Naive thymus-derived CD8-positive, alpha-beta T cell (primary cell): Measurements from ENCODE around the gene THEMIS. TPM values are rescaled to one million over a fixed set of nuclear protein-coding genes. Genes with fewer than 3 reads are reported as not detected.
"Not testable (repeated sequence)": the region's sequence is repeated elsewhere in the genome, so short reads cannot be mapped to it uniquely, and the experiment has no call there.

ENCODE experiments used
- ATAC-seq, 2 donors: fragments of 150-1000 bp; cut with Tn5 transposase in 1 of 2; sonication (Bioruptor Pico), chemical (Tn5 transposase) in 1 of 2; 1 replicate in 1 of 2; 2 replicates in 1 of 2; pipeline ENCODE4 v1.10.0; 2021; ENCODE audit warnings: mild to moderate bottlenecking in 2 of 2, moderate library complexity in 2 of 2
- POLR2A ChIA-PET: fragments of 350-600 bp; sonication (Branson Sonifier 250); formaldehyde crosslinking; loops from one replicate; lab custom pipeline; 2021; ENCODE audit warnings: antibody characterized with exemption; lab: Charles Lee
- DNase-seq, 10 donors: peaks; one replicate each; pipeline versions ENCODE4 v3.0.0 to v3.0.0-alpha.2; 2020 to 2022
- H3K27ac Mint-ChIP-seq, 10 donors: one replicate each; pipeline ENCODE4 v1.8.0; 2020 to 2022; ENCODE audit warnings: mild to moderate bottlenecking in 10 of 10, mixed read lengths in 10 of 10, moderate library complexity in 4 of 10, inconsistent platforms in 1 of 10
- H3K27me3 Mint-ChIP-seq, 5 donors: one replicate each; pipeline ENCODE4 v1.8.0; 2021 to 2022; ENCODE audit warnings: mixed read lengths in 5 of 5
- H3K36me3 Mint-ChIP-seq, 3 donors: one replicate each; pipeline ENCODE4 v1.8.0; 2020 to 2022; ENCODE audit warnings: mixed read lengths in 3 of 3, mild to moderate bottlenecking in 2 of 3, inconsistent platforms in 1 of 3
- H3K4me1 Mint-ChIP-seq, 4 donors: one replicate each; pipeline ENCODE4 v1.8.0; 2021 to 2022; ENCODE audit warnings: mixed read lengths in 4 of 4
- H3K4me3 Mint-ChIP-seq, 10 donors: one replicate each; pipeline ENCODE4 v1.8.0; 2020 to 2022; ENCODE audit warnings: mild to moderate bottlenecking in 10 of 10, mixed read lengths in 10 of 10, moderate library complexity in 6 of 10, inconsistent platforms in 1 of 10
- H3K9me3 Mint-ChIP-seq, 9 donors: one replicate each; pipeline ENCODE4 v1.8.0; 2020 to 2022; ENCODE audit warnings: mixed read lengths in 9 of 9, mild to moderate bottlenecking in 3 of 9, inconsistent platforms in 1 of 9, moderate library complexity in 1 of 9
- polyA plus RNA-seq, 3 donors: library from polyadenylated mRNA; unstranded; fragments of 300-500 nt; fragmentation: Illumina TruSeq; gene quantifications; one replicate each; pipeline ENCODE4 v1.2.3, GENCODE V29; 2021
- total RNA-seq, 8 experiments: library from RNA in 2 of 8; stranded (reverse) in 2 of 8; gene quantifications; one replicate each; pipeline ENCODE4 v1.2.3 and lab custom pipeline; 2021 to 2026

THEMIS gene
- total and polyA plus RNA-seq, 5 experiments from 2014 or later = 128 to 212 (median 168) TPM

GRCh38 chr6:127933852-127934840 is 33.3 kb upstream of the THEMIS start:
- H3K27ac Mint-ChIP-seq = peak overlapping the region; percentile 89 to 96 (median 94)
- DNase-seq (peak in 9 of 10 donors; percentile 31 to 88 (median 62)), ATAC-seq (peak; percentile 95)
- peaks cover 24 to 59% (median 56%) of the 10 kb centered on the region in 4 donors for H3K4me1 Mint-ChIP-seq
- POLR2A ChIA-PET = interaction anchor here (0.6 to 10.9 kb wide), 21 partner anchors 8 to 147 kb away, joined by 3 to 102 read pairs (median 5); partner anchors contain the start of gene THEMIS
- peaks cover 0 to 16% (median 4%) of the 10 kb centered on the region in 9 donors for H3K9me3 Mint-ChIP-seq
- peaks cover 0 to 13% (median 2%) of the 10 kb centered on the region in 3 donors for H3K36me3 Mint-ChIP-seq
- H3K4me3 Mint-ChIP-seq = peak overlapping the region; percentile 57 to 82 (median 73)
- no peaks in the 10 kb centered on the region for H3K27me3 Mint-ChIP-seq

GRCh38 chr6:127933137-127933536 is 32.3 kb upstream of the THEMIS start:
- POLR2A ChIA-PET = interaction anchor here (1.0 to 1.2 kb wide), 5 partner anchors 14 to 64 kb away, joined by 3 to 5 read pairs (median 3); no protein-coding TSS in a partner anchor
- H3K4me1 Mint-ChIP-seq = peaks cover 20 to 54% (median 46%) of the 10 kb centered on the region in 4 donors
- DNase-seq = no peak
- peaks cover 0 to 25% (median 11%) of the 10 kb centered on the region in 9 donors for H3K9me3 Mint-ChIP-seq
- peak overlapping the region in 7 of 10 donors; percentile 41 to 78 (median 58) for H3K4me3 Mint-ChIP-seq
- no peaks in the 10 kb centered on the region for H3K27me3 Mint-ChIP-seq
- peaks cover 2 to 20% (median 4%) of the 10 kb centered on the region in 3 donors for H3K36me3 Mint-ChIP-seq
- H3K27ac Mint-ChIP-seq = peak overlapping the region; percentile 79 to 95 (median 92)
- no peak for ATAC-seq

- ATAC-seq (no peak), DNase-seq (no peak)
- Mint-ChIP-seq H3K4me3 (peak overlapping the region in 6 of 10 donors; percentile 22 to 78 (median 43)), H3K36me3 (peaks cover 2 to 21% (median 6%) of the 10 kb centered on the region in 3 donors), H3K27ac (peak overlapping the region; percentile 74 to 95 (median 92)), H3K9me3 (peaks cover 0 to 29% (median 12%) of the 10 kb centered on the region in 9 donors), H3K27me3 (no peaks in the 10 kb centered on the region), H3K4me1 (peaks cover 18 to 49% (median 42%) of the 10 kb centered on the region in 4 donors)
- POLR2A ChIA-PET = interaction anchor here (1.0 to 1.2 kb wide), 5 partner anchors 14 to 64 kb away, joined by 3 to 5 read pairs (median 3); no protein-coding TSS in a partner anchor
These were observed 31.9 kb upstream of the THEMIS start for GRCh38 chr6:127932708-127933107.

- not testable (repeated sequence) for H3K27ac Mint-ChIP-seq, H3K27me3 Mint-ChIP-seq, DNase-seq, ATAC-seq
- peaks cover 2 to 31% (median 28%) of the 10 kb centered on the region in 3 donors for H3K36me3 Mint-ChIP-seq
- H3K4me1 Mint-ChIP-seq = peaks cover 31 to 51% (median 39%) of the 10 kb centered on the region in 4 donors
- POLR2A ChIA-PET = interaction anchor here (1.0 to 1.5 kb wide), 5 partner anchors 8 to 28 kb away, joined by 3 to 5 read pairs (median 3); partner anchors contain the start of gene THEMIS
- H3K9me3 Mint-ChIP-seq = peaks cover 0 to 37% (median 26%) of the 10 kb centered on the region in 9 donors
- peak overlapping the region in 1 of 10 donors; percentile 24 for H3K4me3 Mint-ChIP-seq
These were observed 25.6 kb upstream of the THEMIS start for GRCh38 chr6:127926441-127926840.

GRCh38 chr6:127924440-127924839 is 23.6 kb upstream of the THEMIS start:
- Mint-ChIP-seq H3K27me3 (no peaks in the 10 kb centered on the region), H3K4me3 (peak overlapping the region in 8 of 10 donors; percentile 2 to 39 (median 16)), H3K4me1 (peaks cover 33 to 71% (median 57%) of the 10 kb centered on the region in 4 donors), H3K9me3 (peaks cover 0 to 34% (median 22%) of the 10 kb centered on the region in 9 donors), H3K27ac (peak overlapping the region in 4 of 10 donors; percentile 9 to 88 (median 54)), H3K36me3 (peaks cover 0 to 28% (median 27%) of the 10 kb centered on the region in 3 donors)
- ATAC-seq (no peak), DNase-seq (no peak)
- POLR2A ChIA-PET = interaction anchor here (0.6 to 1.2 kb wide), 2 partner anchors 12 to 17 kb away, joined by 3 to 5 read pairs; no protein-coding TSS in a partner anchor

GRCh38 chr6:127924031-127924430 is 23.2 kb upstream of the THEMIS start:
- DNase-seq (no peak), ATAC-seq (no peak)
- POLR2A ChIA-PET = interaction anchor here (0.6 to 1.2 kb wide), 2 partner anchors 12 to 17 kb away, joined by 3 to 5 read pairs; no protein-coding TSS in a partner anchor
- Mint-ChIP-seq H3K4me3 (peak overlapping the region in 6 of 10 donors; percentile 3 to 26 (median 12)), H3K9me3 (peaks cover 0 to 30% (median 20%) of the 10 kb centered on the region in 9 donors), H3K36me3 (peaks cover 0 to 28% (median 25%) of the 10 kb centered on the region in 3 donors), H3K4me1 (peaks cover 37 to 75% (median 61%) of the 10 kb centered on the region in 4 donors), H3K27ac (peak overlapping the region in 6 of 10 donors; percentile 4 to 92 (median 54)), H3K27me3 (no peaks in the 10 kb centered on the region)

- Mint-ChIP-seq H3K4me1 (peaks cover 40 to 75% (median 69%) of the 10 kb centered on the region in 4 donors), H3K36me3 (peaks cover 0 to 24% (median 18%) of the 10 kb centered on the region in 3 donors), H3K9me3 (peaks cover 0 to 23% (median 15%) of the 10 kb centered on the region in 9 donors), H3K4me3 (peak overlapping the region; percentile 27 to 84 (median 77)), H3K27me3 (no peaks in the 10 kb centered on the region), H3K27ac (peak overlapping the region; percentile 62 to 92 (median 84))
- DNase-seq = peak in 4 of 10 donors; percentile 17 to 51 (median 32)
- peak; percentile 41 to 54 for ATAC-seq
- POLR2A ChIA-PET = interaction anchor here (1.1 to 1.7 kb wide), 2 partner anchors 11 to 56 kb away, joined by 3 to 5 read pairs; no protein-coding TSS in a partner anchor
These were observed 22.3 kb upstream of the THEMIS start for GRCh38 chr6:127923135-127923534.

GRCh38 chr6:127921982-127922381 is 21.1 kb upstream of the THEMIS start:
- Mint-ChIP-seq H3K27ac (peak overlapping the region; percentile 77 to 92 (median 88)), H3K36me3 (peaks cover 0 to 17% (median 10%) of the 10 kb centered on the region in 3 donors), H3K4me3 (peak overlapping the region; percentile 60 to 88 (median 77)), H3K27me3 (no peaks in the 10 kb centered on the region), H3K4me1 (peaks cover 41 to 81% (median 69%) of the 10 kb centered on the region in 4 donors), H3K9me3 (peaks cover 0 to 15% (median 10%) of the 10 kb centered on the region in 9 donors)
- ATAC-seq (no peak), DNase-seq (no peak)
- POLR2A ChIA-PET = interaction anchor here (0.6 to 1.7 kb wide), 6 partner anchors 12 to 63 kb away, joined by 3 to 5 read pairs (median 3); no protein-coding TSS in a partner anchor

- H3K36me3 Mint-ChIP-seq = peaks cover 0 to 15% (median 10%) of the 10 kb centered on the region in 3 donors
- peaks cover 43 to 90% (median 76%) of the 10 kb centered on the region in 4 donors for H3K4me1 Mint-ChIP-seq
- H3K27ac Mint-ChIP-seq = peak overlapping the region in 9 of 10 donors; percentile 48 to 98 (median 83)
- no peak for DNase-seq
- peak overlapping the region in 8 of 10 donors; percentile 11 to 98 (median 80) for H3K4me3 Mint-ChIP-seq
- no peak for ATAC-seq
- POLR2A ChIA-PET = interaction anchor here (0.9 to 1.1 kb wide), 3 partner anchors 13 to 47 kb away, joined by 3 to 4 read pairs (median 3); no protein-coding TSS in a partner anchor
- H3K9me3 Mint-ChIP-seq = peaks cover 0 to 11% (median 10%) of the 10 kb centered on the region in 9 donors
- no peaks in the 10 kb centered on the region for H3K27me3 Mint-ChIP-seq
These were observed 19.9 kb upstream of the THEMIS start for GRCh38 chr6:127920804-127921203.

GRCh38 chr6:127918506-127919427 is 17.9 kb upstream of the THEMIS start:
- peaks cover 0 to 8% (median 6%) of the 10 kb centered on the region in 3 donors for H3K36me3 Mint-ChIP-seq
- DNase-seq (peak in 7 of 10 donors; percentile 22 to 84 (median 64)), ATAC-seq (peak; percentile 79 to 83)
- H3K9me3 Mint-ChIP-seq = peaks cover 0 to 3% (median 0%) of the 10 kb centered on the region in 9 donors
- H3K27ac Mint-ChIP-seq = peak overlapping the region; percentile 71 to 98 (median 97)
- no peaks in the 10 kb centered on the region for H3K27me3 Mint-ChIP-seq
- peak overlapping the region; percentile 85 to 99 (median 94) for H3K4me3 Mint-ChIP-seq
- peaks cover 33 to 87% (median 75%) of the 10 kb centered on the region in 4 donors for H3K4me1 Mint-ChIP-seq
- POLR2A ChIA-PET = interaction anchor here (0.8 to 3.8 kb wide), 16 partner anchors 9 to 95 kb away, joined by 3 to 27 read pairs (median 5); partner anchors contain the start of gene THEMIS
